MCF 10A (cell line): ENCODE measurements around the gene ZIK1. TPM values are rescaled to one million over a fixed set of nuclear protein-coding genes. Genes with fewer than 3 reads are reported as not detected.
A peak's percentile ranks its signal among the peaks of the same experiment; 100 is the strongest.

ENCODE experiments used
- BruUV-seq: library from RNA; stranded (reverse); fragments of 400-500 nt; replicated peaks from 2 replicates; lab custom pipeline; 2021; lab: Mats Ljungman, UMichigan
- CTCF ChIA-PET: fragments of 300-600 bp; sonication (Branson Sonifier 250); formaldehyde crosslinking; extraction: SDS; loops from one replicate; lab custom pipeline; 2021; ENCODE audit warnings: antibody characterized with exemption, inconsistent platforms; lab: Yijun Ruan, JAX
- POLR2A ChIA-PET: fragments of 300-600, 350-650 bp; sonication (Branson Sonifier 250); formaldehyde crosslinking; extraction: SDS; loops from one replicate; lab custom pipeline; 2020; ENCODE audit warnings: antibody characterized with exemption, inconsistent platforms; lab: Yijun Ruan, JAX
- DNase-seq: peaks from one replicate; pipeline ENCODE4 v3.0.0-alpha.2; 2018; ENCODE audit not compliant: unreplicated experiment
- H3K27ac Mint-ChIP-seq: one replicate; pipeline ENCODE4 v1.8.0; 2022; ENCODE audit warnings: mild to moderate bottlenecking, low read depth, mixed read lengths; ENCODE audit not compliant: unreplicated experiment
- H3K27me3 Mint-ChIP-seq: one replicate; pipeline ENCODE4 v1.8.0; 2022; ENCODE audit warnings: mixed read lengths; ENCODE audit not compliant: insufficient read depth, unreplicated experiment
- H3K36me3 Mint-ChIP-seq: one replicate; pipeline ENCODE4 v1.8.0; 2022; ENCODE audit warnings: mild to moderate bottlenecking, moderate library complexity, mixed read lengths; ENCODE audit not compliant: insufficient read depth, unreplicated experiment
- H3K4me1 Mint-ChIP-seq: one replicate; pipeline ENCODE4 v1.8.0; 2022; ENCODE audit warnings: mixed read lengths; ENCODE audit not compliant: insufficient read depth, unreplicated experiment
- H3K4me3 Mint-ChIP-seq: one replicate; pipeline ENCODE4 v1.8.0; 2022; ENCODE audit warnings: mild to moderate bottlenecking, moderate library complexity, mixed read lengths; ENCODE audit not compliant: unreplicated experiment
- H3K9me3 Mint-ChIP-seq: one replicate; pipeline ENCODE4 v1.8.0; 2022; ENCODE audit warnings: mixed read lengths; ENCODE audit not compliant: unreplicated experiment
- CTCF ChIP-seq: fragments of 200-600 bp; IDR thresholded peaks from one replicate; pipeline ENCODE4 v1.8.0; 2022; ENCODE audit warnings: antibody characterized with exemption, mild to moderate bottlenecking; ENCODE audit not compliant: unreplicated experiment
- intact Hi-C: fragments of 100-400 bp; cut with micrococcal nuclease; formaldehyde crosslinking; loops from 2 replicates; pipeline ENCODE4 v1.14.1; 2022
- total RNA-seq: library from RNA; stranded (reverse); gene quantifications from 2 replicates; pipeline ENCODE4 v1.2.3, GENCODE V29; 2022

The ZIK1 gene
- total RNA-seq, 1 experiment from 2014 or later = not detected

GRCh38 chr19:57587529-57587928 is 3.6 kb downstream of the ZIK1 start:
- no peak for TF ChIP-seq CTCF
- ChIA-PET CTCF (no interaction called here), POLR2A (interaction anchor here (0.8 kb wide), 1 partner anchor 169 kb away, joined by 3 read pairs; no protein-coding TSS in a partner anchor)
- H3K36me3 Mint-ChIP-seq = no peaks in the 10 kb centered on the region
- intact Hi-C loops = no loop called here
- H3K4me1 Mint-ChIP-seq = no peaks in the 10 kb centered on the region
- no peak overlapping the region for H3K27ac Mint-ChIP-seq
- DNase-seq = peak; percentile 6
- no peak overlapping the region for H3K4me3 Mint-ChIP-seq
- no TSS peak for BruUV-seq
- H3K27me3 Mint-ChIP-seq = no peaks in the 10 kb centered on the region
- peaks cover 28% of the 10 kb centered on the region for H3K9me3 Mint-ChIP-seq

DNA sequence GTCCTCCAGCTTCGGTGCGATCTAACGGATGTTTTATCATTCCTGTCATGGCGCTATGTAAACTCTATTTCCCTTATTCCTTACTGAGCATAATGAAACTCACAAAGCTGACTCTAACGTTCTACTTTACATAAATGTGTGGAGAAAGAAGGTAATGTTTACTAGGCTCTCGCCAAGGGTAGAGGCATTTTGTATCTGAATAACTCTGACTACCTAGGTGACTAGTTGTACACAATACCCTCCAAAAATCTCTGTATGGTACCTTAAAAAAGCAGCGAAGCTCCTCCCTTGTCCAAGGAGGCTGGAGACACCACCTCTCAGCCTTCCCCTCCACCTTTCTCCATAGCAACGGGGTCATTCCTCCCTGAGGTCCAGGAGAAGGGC is 15.4 kb downstream of the ZIK1 start:
- Mint-ChIP-seq H3K9me3 (peaks cover 23% of the 10 kb centered on the region), H3K36me3 (peaks cover 4% of the 10 kb centered on the region), H3K4me1 (peaks cover 8% of the 10 kb centered on the region), H3K4me3 (peak overlapping the region; percentile 79), H3K27me3 (no peaks in the 10 kb centered on the region), H3K27ac (peak overlapping the region; percentile 71)
- no TSS peak for BruUV-seq
- no peak for TF ChIP-seq CTCF
- POLR2A ChIA-PET = interaction anchor here (0.7 to 2.1 kb wide), 6 partner anchors 20 to 216 kb away, joined by 3 to 9 read pairs (median 4); partner anchors contain the start of genes ZNF416, ZNF551, ZNF552 and ZNF586
- intact Hi-C loops = loop anchor here (2.0 kb wide), 1 partner anchor 21 kb away; the partner anchor contains the start of gene ZNF416
- no peak for DNase-seq
- CTCF ChIA-PET = interaction anchor here (0.6 to 1.0 kb wide), 3 partner anchors 24 to 495 kb away, joined by 3 to 4 read pairs (median 3); no protein-coding TSS in a partner anchor

GRCh38 chr19:57599761-57600383 is 15.9 kb downstream of the ZIK1 start, which contains the start of gene ZNF530:
ZNF530 (plus strand) TSS chr19:57599885; CDS start chr19:57604346, 4,461 bp downstream.
- peaks cover 6% of the 10 kb centered on the region for H3K36me3 Mint-ChIP-seq
- H3K27me3 Mint-ChIP-seq = no peaks in the 10 kb centered on the region
- CTCF ChIA-PET = interaction anchor here (0.6 to 1.0 kb wide), 5 partner anchors 24 to 630 kb away, joined by 3 to 4 read pairs (median 3); no protein-coding TSS in a partner anchor
- H3K4me3 Mint-ChIP-seq = peak within 1 kb of the TSS; percentile 79
- peak; percentile 97 for DNase-seq
- TF ChIP-seq CTCF = no peak
- peak within 1 kb of the TSS; percentile 71 for H3K27ac Mint-ChIP-seq
- peaks cover 26% of the 10 kb centered on the region for H3K9me3 Mint-ChIP-seq
- no TSS peak for BruUV-seq
- POLR2A ChIA-PET = interaction anchor here (0.7 to 2.1 kb wide), 9 partner anchors 10 to 215 kb away, joined by 3 to 9 read pairs (median 3); partner anchors contain the start of genes ZNF134, ZNF416, ZNF551 and ZNF552
- peaks cover 8% of the 10 kb centered on the region for H3K4me1 Mint-ChIP-seq
- intact Hi-C loops = loop anchor here (2.0 kb wide), 1 partner anchor 21 kb away; the partner anchor contains the start of gene ZNF416

DNA sequence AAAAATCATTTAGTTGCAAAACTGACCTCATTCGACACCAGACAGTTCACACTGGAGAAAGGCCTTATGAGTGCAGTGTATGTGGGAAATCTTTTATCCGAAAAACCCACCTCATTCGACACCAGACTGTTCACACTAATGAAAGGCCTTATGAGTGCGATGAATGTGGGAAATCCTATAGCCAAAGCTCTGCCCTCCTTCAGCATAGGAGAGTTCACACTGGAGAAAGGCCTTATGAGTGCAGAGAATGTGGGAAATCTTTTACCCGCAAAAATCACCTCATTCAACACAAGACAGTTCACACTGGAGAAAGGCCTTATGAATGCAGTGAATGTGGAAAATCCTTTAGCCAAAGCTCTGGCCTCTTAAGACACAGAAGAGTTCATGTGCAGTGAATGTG is 23.0 kb downstream of the ZIK1 start:
- Mint-ChIP-seq H3K27me3 (no peaks in the 10 kb centered on the region), H3K4me1 (no peaks in the 10 kb centered on the region), H3K9me3 (peaks cover 29% of the 10 kb centered on the region), H3K4me3 (no peak overlapping the region), H3K36me3 (peaks cover 17% of the 10 kb centered on the region), H3K27ac (no peak overlapping the region)
- no peak for DNase-seq
- no TSS peak for BruUV-seq
- no peak for TF ChIP-seq CTCF
- intact Hi-C loops = no loop called here
- ChIA-PET POLR2A (no interaction called here), CTCF (interaction anchor here (0.6 to 0.7 kb wide), 3 partner anchors 73 to 455 kb away, joined by 3 to 4 read pairs (median 3); no protein-coding TSS in a partner anchor)
